K562 (cell line): Measurements from ENCODE around the gene ENPP5. TPM values are rescaled to one million over a fixed set of nuclear protein-coding genes. Genes with fewer than 3 reads are reported as not detected.

Source experiments
- ATAC-seq: fragments of 200-7000 bp; cut with Tn5 transposase; 3 replicates; pipeline ENCODE4 v1.9.1; 2020; ENCODE audit warnings: moderate library complexity
- BruUV-seq: library from RNA; stranded (reverse); fragments of 400-500 nt; replicated peaks from 2 replicates; lab custom pipeline; 2021; lab: Mats Ljungman, UMichigan
- CTCF ChIA-PET: fragments of 300-600 bp; formaldehyde crosslinking; extraction: SDS; loops from one replicate; lab custom pipeline; 2021; ENCODE audit warnings: low intra/inter-chr PET ratio; lab: Yijun Ruan, JAX
- POLR2A ChIA-PET: fragments of 300-600, 350-650 bp; sonication (Branson Sonifier 250); formaldehyde crosslinking; extraction: SDS; loops from one replicate; lab custom pipeline; 2021; ENCODE audit warnings: antibody characterized with exemption, inconsistent platforms; lab: Yijun Ruan, JAX
- DNase-seq, 4 experiments: peaks; one replicate each; pipeline versions ENCODE4 v3.0.0 to v3.0.0-alpha.2; 2011 to 2018; ENCODE audit warnings: low spot score in 3 of 4, mixed read lengths in 3 of 4; ENCODE audit errors: extremely low read depth in 1 of 4
- FAIRE-seq: peaks from 2 replicates; lab custom pipeline; 2011; peaks lifted over from hg19 to GRCh38; lab: Jason Lieb, UNC
- H2AFZ ChIP-seq: 2 replicates; pipeline ENCODE4 v1.6.0; 2011; ENCODE audit warnings: low read depth, low read length, control low read depth, inconsistent platforms
- H3K27ac ChIP-seq: fragments of 200-600 bp; 3 replicates; pipeline ENCODE4 v1.8.0; 2011; ENCODE audit warnings: low read depth, mild to moderate bottlenecking, control low read depth, inconsistent platforms, low read length, moderate library complexity, mixed read lengths; ENCODE audit errors: extremely low read depth
- H3K27me3 ChIP-seq, 2 experiments: fragments of 300-600 bp in 1 of 2; 2 replicates in 1 of 2; 3 replicates in 1 of 2; pipeline versions ENCODE4 v1.6.0 to v1.8.0; 2011; ENCODE audit warnings: inconsistent platforms in 2 of 2, low read length in 2 of 2, mild to moderate bottlenecking in 1 of 2, mixed read lengths in 1 of 2, moderate library complexity in 1 of 2; ENCODE audit not compliant: control insufficient read depth in 2 of 2, insufficient read depth in 2 of 2
- H3K36me3 ChIP-seq: fragments of 300-600 bp; 3 replicates; pipeline ENCODE4 v1.8.0; 2011; ENCODE audit warnings: mild to moderate bottlenecking, low read length, inconsistent platforms; ENCODE audit not compliant: control insufficient read depth, insufficient read depth
- H3K4me1 ChIP-seq, 2 experiments: fragments of 200-600 bp in 1 of 2; replicated peaks in 1 of 2; 2 replicates in 1 of 2; 3 replicates in 1 of 2; pipeline versions ENCODE4 v1.5.1 to v1.8.0; 2011; ENCODE audit warnings: inconsistent platforms in 2 of 2, low read length in 2 of 2, mild to moderate bottlenecking in 1 of 2, mixed read lengths in 1 of 2, moderate library complexity in 1 of 2; ENCODE audit not compliant: control insufficient read depth in 2 of 2, insufficient read depth in 2 of 2
- H3K4me2 ChIP-seq: 2 replicates; pipeline ENCODE4 v1.6.1; 2011; ENCODE audit warnings: low read length, control low read depth, inconsistent platforms, mixed read lengths; ENCODE audit not compliant: insufficient read depth
- H3K4me3 ChIP-seq: fragments of 200-600 bp; sonication (generic), shearing (Covaris generic); 2 replicates; pipeline ENCODE4 v1.5.1; 2016; ENCODE audit warnings: control low read depth, inconsistent platforms
- H3K79me2 ChIP-seq: fragments of 200-600 bp; 3 replicates; pipeline ENCODE4 v1.8.0; 2011; ENCODE audit warnings: low read length, inconsistent platforms; ENCODE audit not compliant: control insufficient read depth, insufficient read depth
- H3K9ac ChIP-seq, 2 experiments: 2 replicates each; pipeline versions ENCODE4 v1.6.0 to v1.6.1; 2011; ENCODE audit warnings: low read depth in 2 of 2, low read length in 2 of 2, control low read depth in 1 of 2, inconsistent platforms in 1 of 2, mild to moderate bottlenecking in 1 of 2, mixed read lengths in 1 of 2; ENCODE audit not compliant: insufficient read depth in 1 of 2
- H3K9me1 ChIP-seq: one replicate; pipeline ENCODE4 v1.6.0; 2011; ENCODE audit warnings: inconsistent platforms, mild to moderate bottlenecking, low read length, moderate library complexity; ENCODE audit not compliant: control insufficient read depth, insufficient read depth
- H3K9me3 ChIP-seq: replicated peaks from 2 replicates; pipeline ENCODE4 v1.5.1; 2011; ENCODE audit warnings: low read depth, low read length, inconsistent platforms; ENCODE audit not compliant: control insufficient read depth, insufficient read depth
- H4K20me1 ChIP-seq: replicated peaks from 2 replicates; pipeline ENCODE4 v1.6.1; 2011; ENCODE audit warnings: low read length, inconsistent platforms, mixed read lengths; ENCODE audit not compliant: control insufficient read depth, insufficient read depth
- BRD9 ChIP-seq: fragments of 450-650 bp; IDR thresholded peaks from 2 replicates; pipeline ENCODE4 v1.6.1; 2018; ENCODE audit warnings: low read depth; ENCODE audit not compliant: partially characterized antibody
- BRF1 ChIP-seq: IDR thresholded peaks from 3 replicates; pipeline ENCODE4 v1.6.1; 2011; ENCODE audit warnings: borderline replicate concordance, mild to moderate bottlenecking; ENCODE audit not compliant: insufficient read length; ENCODE audit errors: extremely low read depth
- CBFA2T3 ChIP-seq: fragments of 450-650 bp; IDR thresholded peaks from 2 replicates; pipeline ENCODE4 v1.6.1; 2017
- CEBPB ChIP-seq: fragments of 450-650 bp; IDR thresholded peaks from 2 replicates; pipeline ENCODE4 v1.6.1; 2016; ENCODE audit warnings: missing genetic modification characterization, missing compliant biosample characterization
- FOXA3 ChIP-seq, 2 experiments: fragments of 450-650 bp in 1 of 2; sonication (generic) in 1 of 2; formaldehyde crosslinking; IDR thresholded peaks in 1 of 2; conservative IDR thresholded peaks in 1 of 2; 2 replicates each; pipeline versions ENCODE4 v1.4.0 to v1.8.0; 2020 to 2022; ENCODE audit warnings: mild to moderate bottlenecking in 2 of 2, missing genetic modification reagents in 1 of 2
- FOXM1 ChIP-seq, 2 experiments: fragments of 450-650 bp in 1 of 2; sonication (generic) in 1 of 2; formaldehyde crosslinking in 1 of 2; IDR thresholded peaks; 2 replicates each; pipeline versions ENCODE4 v1.6.1 to v1.9.0; 2017 to 2022; ENCODE audit warnings: low read depth in 2 of 2, mild to moderate bottlenecking in 2 of 2, missing genetic modification reagents in 1 of 2, moderate library complexity in 1 of 2
- GABPA ChIP-seq: fragments of 200-800 bp; sonication (Bioruptor generic); conservative IDR thresholded peaks from 2 replicates; pipeline ENCODE4 v1.6.1; 2016; ENCODE audit warnings: low read depth, missing genetic modification characterization, missing compliant biosample characterization
- HOXB6 ChIP-seq: fragments of 250-450 bp; sonication (Bioruptor Pico); IDR thresholded peaks from 2 replicates; pipeline ENCODE4 v1.5.1; 2022; ENCODE audit warnings: mild to moderate bottlenecking, borderline replicate concordance
- JUND ChIP-seq, 2 experiments: IDR thresholded peaks; 2 replicates in 1 of 2; 3 replicates in 1 of 2; pipeline ENCODE4 v1.6.1; 2011; ENCODE audit warnings: borderline replicate concordance in 2 of 2, low read depth in 2 of 2, low read length in 2 of 2, improper control_type of control experiment in 1 of 2, missing biosample characterization in 1 of 2, missing genetic modification characterization in 1 of 2, missing genetic modification reagents in 1 of 2
- MAFK ChIP-seq: IDR thresholded peaks from 2 replicates; pipeline ENCODE4 v1.6.1; 2011; ENCODE audit warnings: low read length, improper control_type of control experiment
- MIER1 ChIP-seq: fragments of 450-650 bp; IDR thresholded peaks from 2 replicates; pipeline ENCODE4 v1.6.1; 2016; ENCODE audit warnings: antibody characterized with exemption, mild to moderate bottlenecking, low read depth
- NBN ChIP-seq: fragments of 450-650 bp; IDR thresholded peaks from 2 replicates; pipeline ENCODE4 v1.6.1; 2016; ENCODE audit warnings: low read depth, mild to moderate bottlenecking
- PTTG1 ChIP-seq: fragments of 450-650 bp; IDR thresholded peaks from 2 replicates; pipeline ENCODE4 v1.6.1; 2016; ENCODE audit warnings: low read depth, mild to moderate bottlenecking, missing genetic modification characterization, missing compliant biosample characterization
- SMAD4 ChIP-seq: fragments of 250-450 bp; sonication (Bioruptor Pico); conservative IDR thresholded peaks from 2 replicates; pipeline ENCODE4 v1.8.0; 2021; ENCODE audit warnings: inconsistent platforms, mild to moderate bottlenecking, moderate library complexity
- TCF7 ChIP-seq: sonication (generic); IDR thresholded peaks from 2 replicates; pipeline ENCODE4 v1.6.1; 2016; ENCODE audit warnings: antibody characterized with exemption, borderline replicate concordance
- U2AF1 ChIP-seq: fragments of 200-400 bp; formaldehyde crosslinking; optimal IDR thresholded peaks from 2 replicates; pipeline ENCODE3; 2017; ENCODE audit warnings: mild to moderate bottlenecking, low read depth, low read length, moderate library complexity
- ZEB2 ChIP-seq: fragments of 450-650 bp; IDR thresholded peaks from 2 replicates; pipeline ENCODE4 v1.6.1; 2016
- ZNF124 ChIP-seq: sonication (generic); formaldehyde crosslinking; IDR thresholded peaks from 2 replicates; pipeline ENCODE4 v1.8.1; 2022; ENCODE audit warnings: missing genetic modification reagents
- ZNF436 ChIP-seq: fragments of 250-450, 450-650 bp; sonication (Bioruptor Pico); formaldehyde crosslinking; IDR thresholded peaks from 2 replicates; pipeline ENCODE4 v1.7.0; 2020; ENCODE audit warnings: mild to moderate bottlenecking
- in situ Hi-C: fragments of 300-500 bp; cut with MboI; formaldehyde crosslinking; loops from 4 replicates; pipeline ENCODE4 v1.15.0; 2018; ENCODE audit warnings: inconsistent platforms, mixed read lengths
- intact Hi-C: fragments of 100-400 bp; cut with micrococcal nuclease; formaldehyde crosslinking; loops from 2 replicates; pipeline ENCODE4 v1.14.2; 2022
- polyA plus RNA-seq, 8 experiments: library from polyadenylated mRNA; depleted of rRNA in 4 of 8; stranded (reverse) in 5 of 8; unstranded in 3 of 8; fragments of >200 nt; fragmentation: Nextera tagmentation in 2 of 8; fragmentation: Illumina TruSeq in 1 of 8; extraction: Ambion mirVana in 2 of 8; extraction: Trizol in 1 of 8; gene quantifications; 2 replicates each; pipeline versions ENCODE4 v1.2.1 to v1.2.3, GENCODE V29; 2011 to 2014; ENCODE audit warnings: inconsistent platforms in 1 of 8, missing spikeins in 1 of 8
- total RNA-seq, 7 experiments: library from RNA; depleted of rRNA in 6 of 7; stranded (reverse); fragments of >200 nt in 6 of 7; fragmentation: Illumina TruSeq in 2 of 7; extraction: Trizol in 2 of 7; gene quantifications; 2 replicates each; pipeline versions ENCODE4 v1.2.1 to v1.2.3, GENCODE V29; 2011 to 2021; ENCODE audit warnings: low replicate concordance in 1 of 7
- TF ChIP-seq, protein P1 (sequence below), 3 experiments: IDR thresholded peaks in 2 of 3; conservative IDR thresholded peaks in 1 of 3; 2 replicates each; pipeline ENCODE4 v1.5.1; 2011 to 2012; ENCODE audit warnings: low read length in 3 of 3, mild to moderate bottlenecking in 3 of 3, control low read depth in 2 of 3, improper control_type of control experiment in 1 of 3, inconsistent platforms in 1 of 3, low read depth in 1 of 3, mixed read lengths in 1 of 3, moderate library complexity in 1 of 3; ENCODE audit not compliant: insufficient read depth in 2 of 3

Gene ENPP5
- total and polyA plus RNA-seq, 9 of the 15 experiments (the other 6 are each of a cell fraction or from before 2014, with no cell fraction given): not detected

DNA sequence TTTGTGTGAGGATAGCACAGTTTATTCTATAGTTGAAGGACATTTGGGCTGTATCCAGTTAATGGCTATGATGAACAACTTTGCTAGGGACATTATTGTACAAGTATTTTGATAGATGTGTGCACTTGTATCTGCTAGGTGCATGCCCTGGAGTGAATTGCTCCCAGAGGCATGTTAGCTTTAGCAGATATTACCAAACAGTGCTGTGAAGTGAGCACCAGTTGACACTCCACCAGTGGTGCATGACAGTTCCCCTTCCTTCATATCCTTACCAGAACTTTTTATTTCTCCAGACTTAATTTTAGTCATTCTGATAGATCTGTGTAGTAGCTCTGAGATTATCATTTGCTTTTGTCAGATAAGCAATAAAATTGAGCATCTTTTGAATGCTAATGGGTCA, 48.9 kb upstream of the ENPP5 start:
- intact Hi-C loops: loop anchor here (5.0 kb wide), 2 partner anchors 408 to 773 kb away; no protein-coding TSS in a partner anchor
- Histone ChIP-seq H3K4me3 (no peak overlapping the region), H3K9ac (no peak overlapping the region), H3K27me3 (no peaks in the 10 kb centered on the region), H3K79me2 (no peaks in the 10 kb centered on the region), H4K20me1 (no peaks in the 10 kb centered on the region), H3K9me3 (no peaks in the 10 kb centered on the region), H2AFZ (no peak overlapping the region), H3K9me1 (no peaks in the 10 kb centered on the region), H3K27ac (no peak overlapping the region), H3K36me3 (no peaks in the 10 kb centered on the region), H3K4me2 (no peak overlapping the region), H3K4me1 (no peaks in the 10 kb centered on the region)
- in situ Hi-C loops: no loop called here
- no peak for TF ChIP-seq NBN
- TF ChIP-seq BRF1: no peak
- TF ChIP-seq MAFK: no peak
- TF ChIP-seq HOXB6 (CRISPR knock-in tag): no peak
- TF ChIP-seq, protein P1, sequence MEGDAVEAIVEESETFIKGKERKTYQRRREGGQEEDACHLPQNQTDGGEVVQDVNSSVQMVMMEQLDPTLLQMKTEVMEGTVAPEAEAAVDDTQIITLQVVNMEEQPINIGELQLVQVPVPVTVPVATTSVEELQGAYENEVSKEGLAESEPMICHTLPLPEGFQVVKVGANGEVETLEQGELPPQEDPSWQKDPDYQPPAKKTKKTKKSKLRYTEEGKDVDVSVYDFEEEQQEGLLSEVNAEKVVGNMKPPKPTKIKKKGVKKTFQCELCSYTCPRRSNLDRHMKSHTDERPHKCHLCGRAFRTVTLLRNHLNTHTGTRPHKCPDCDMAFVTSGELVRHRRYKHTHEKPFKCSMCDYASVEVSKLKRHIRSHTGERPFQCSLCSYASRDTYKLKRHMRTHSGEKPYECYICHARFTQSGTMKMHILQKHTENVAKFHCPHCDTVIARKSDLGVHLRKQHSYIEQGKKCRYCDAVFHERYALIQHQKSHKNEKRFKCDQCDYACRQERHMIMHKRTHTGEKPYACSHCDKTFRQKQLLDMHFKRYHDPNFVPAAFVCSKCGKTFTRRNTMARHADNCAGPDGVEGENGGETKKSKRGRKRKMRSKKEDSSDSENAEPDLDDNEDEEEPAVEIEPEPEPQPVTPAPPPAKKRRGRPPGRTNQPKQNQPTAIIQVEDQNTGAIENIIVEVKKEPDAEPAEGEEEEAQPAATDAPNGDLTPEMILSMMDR (IDR thresholded peaks at IDR 0.05 in 2 of 3, conservative IDR thresholded peaks at IDR 0.05 in 1 of 3; ENCODE audit: insufficient read depth in 2 of 3, low read depth in 1 of 3, low read length in 3 of 3): no peak
- TF ChIP-seq TCF7: no peak
- TF ChIP-seq CBFA2T3: no peak
- TF ChIP-seq ZNF124 (CRISPR knock-in tag): no peak
- TF ChIP-seq SMAD4 (CRISPR knock-in tag): no peak
- TF ChIP-seq FOXA3 (CRISPR knock-in tag; conservative IDR thresholded peaks at IDR 0.05 in 1 of 2, IDR thresholded peaks at IDR 0.05 in 1 of 2): no peak
- TF ChIP-seq PTTG1 (tag): no peak
- TF ChIP-seq ZEB2: no peak
- no peak for TF ChIP-seq U2AF1
- TF ChIP-seq FOXM1 (IDR thresholded peaks at IDR 0.05; ENCODE audit: low read depth): no peak
- no peak for TF ChIP-seq FOXM1 (CRISPR knock-in tag; IDR thresholded peaks at IDR 0.05; ENCODE audit: low read depth)
- no peak for TF ChIP-seq GABPA (tag)
- no peak for TF ChIP-seq MIER1
- no peak for TF ChIP-seq BRD9
- TF ChIP-seq CEBPB (tag): no peak
- TF ChIP-seq ZNF436 (CRISPR knock-in tag): no peak
- TF ChIP-seq JUND (IDR thresholded peaks at IDR 0.05; ENCODE audit: borderline replicate concordance, low read depth, low read length): no peak
- TF ChIP-seq JUND (tag; IDR thresholded peaks at IDR 0.05; ENCODE audit: borderline replicate concordance, low read depth, low read length): no peak
- FAIRE-seq: no peak
- ChIA-PET CTCF (no interaction called here), POLR2A (no interaction called here)
- no peak for ATAC-seq
- no TSS peak for BruUV-seq
- DNase-seq: no peak
